Osteoblast (primary cell): ENCODE measurements around the gene CCDC154. TPM values are rescaled to one million over a fixed set of nuclear protein-coding genes. Genes with fewer than 3 reads are reported as not detected.

ENCODE experiments used
- DNase-seq: peaks from one replicate; pipeline ENCODE4 v3.0.0; 2011; ENCODE audit warnings: low spot score, mixed read lengths; ENCODE audit not compliant: insufficient read length; ENCODE audit errors: missing footprints
- H2AFZ ChIP-seq: 2 replicates; pipeline ENCODE4 v1.6.0; 2011; ENCODE audit warnings: mild to moderate bottlenecking, low read length
- H3K27ac ChIP-seq: 2 replicates; pipeline ENCODE4 v1.5.1; 2011; ENCODE audit warnings: mild to moderate bottlenecking, low read depth, low read length, moderate library complexity
- H3K27me3 ChIP-seq: 2 replicates; pipeline ENCODE4 v1.6.0; 2012; ENCODE audit warnings: mild to moderate bottlenecking, control low read depth, inconsistent platforms, low read length, moderate library complexity; ENCODE audit not compliant: insufficient read depth
- H3K36me3 ChIP-seq: 2 replicates; pipeline ENCODE4 v1.5.1; 2011; ENCODE audit warnings: mild to moderate bottlenecking, low read length, control low read depth, moderate library complexity; ENCODE audit not compliant: insufficient read depth
- H3K4me1 ChIP-seq: 2 replicates; pipeline ENCODE4 v1.5.1; 2011; ENCODE audit warnings: mild to moderate bottlenecking, low read length, control low read depth, moderate library complexity; ENCODE audit not compliant: insufficient read depth
- H3K4me2 ChIP-seq: 2 replicates; pipeline ENCODE4 v1.6.0; 2011; ENCODE audit warnings: mild to moderate bottlenecking, low read length; ENCODE audit not compliant: insufficient read depth
- H3K4me3 ChIP-seq: fragments of 200-600 bp; sonication (generic); 3 replicates; pipeline ENCODE4 v1.5.1; 2012; ENCODE audit warnings: mild to moderate bottlenecking, low read length, inconsistent platforms; ENCODE audit not compliant: insufficient read depth
- H3K79me2 ChIP-seq: 2 replicates; pipeline ENCODE4 v1.6.0; 2012; ENCODE audit warnings: mild to moderate bottlenecking, low read length, control low read depth, inconsistent platforms; ENCODE audit not compliant: insufficient read depth
- H3K9me3 ChIP-seq: 2 replicates; pipeline ENCODE4 v1.5.1; 2011; ENCODE audit warnings: low read depth, low read length, control low read depth
- H4K20me1 ChIP-seq: 2 replicates; pipeline ENCODE4 v1.6.0; 2012; ENCODE audit warnings: mild to moderate bottlenecking, low read length, control low read depth; ENCODE audit not compliant: insufficient read depth
- CTCF ChIP-seq: IDR thresholded peaks from 2 replicates; pipeline ENCODE4 v1.5.1; 2011; ENCODE audit warnings: mild to moderate bottlenecking, low read depth, low read length, moderate library complexity; ENCODE audit errors: extremely low read depth
- total RNA-seq: library from RNA; depleted of rRNA; stranded (reverse); fragments of >200 nt; gene quantifications from 2 replicates; pipeline ENCODE4 v1.2.3, GENCODE V29; 2012

Gene CCDC154
- total RNA-seq, 1 donor = 0.36 TPM

DNA sequence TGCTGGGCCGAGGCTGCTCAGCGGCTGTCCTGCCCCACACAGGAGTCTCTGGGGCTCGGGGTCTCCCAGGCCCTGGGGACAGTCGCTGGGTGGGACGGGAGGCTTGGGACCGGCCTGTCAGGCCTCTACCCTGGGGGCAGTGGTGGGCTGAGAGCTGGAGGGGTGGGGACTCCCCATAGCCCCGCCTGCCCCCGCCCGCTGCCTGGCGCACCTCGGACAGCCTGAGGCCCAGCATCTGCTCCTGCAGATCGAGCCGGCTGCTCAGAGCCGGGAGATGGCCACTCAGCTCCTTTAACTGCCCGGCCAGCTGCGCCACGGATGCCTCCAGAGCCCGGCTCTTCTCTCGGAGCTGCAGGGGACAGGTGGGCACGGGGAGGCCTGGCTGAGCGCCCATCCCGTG lies 6.8 kb downstream of the CCDC154 start:
- no peaks in the 10 kb centered on the region for H3K79me2 ChIP-seq
- no peaks in the 10 kb centered on the region for H4K20me1 ChIP-seq
- no peak overlapping the region for H3K27ac ChIP-seq
- no peaks in the 10 kb centered on the region for H3K36me3 ChIP-seq
- H3K4me2 ChIP-seq = no peak overlapping the region
- H3K4me3 ChIP-seq = no peak overlapping the region
- no peaks in the 10 kb centered on the region for H3K27me3 ChIP-seq
- DNase-seq = no peak
- H2AFZ ChIP-seq = no peak overlapping the region
- no peak for TF ChIP-seq CTCF
- no peaks in the 10 kb centered on the region for H3K4me1 ChIP-seq
- no peaks in the 10 kb centered on the region for H3K9me3 ChIP-seq

- Histone ChIP-seq H2AFZ (no peak overlapping the region), H3K36me3 (no peaks in the 10 kb centered on the region), H3K4me3 (no peak overlapping the region), H3K4me2 (no peak overlapping the region), H3K9me3 (no peaks in the 10 kb centered on the region), H3K79me2 (no peaks in the 10 kb centered on the region), H4K20me1 (no peaks in the 10 kb centered on the region), H3K27me3 (no peaks in the 10 kb centered on the region), H3K4me1 (no peaks in the 10 kb centered on the region), H3K27ac (no peak overlapping the region)
- no peak for DNase-seq
- TF ChIP-seq CTCF = no peak
Measured at GRCh38 chr16:1436731-1437355, 7.5 kb downstream of the CCDC154 start.

GRCh38 chr16:1435921-1436697 lies 8.2 kb downstream of the CCDC154 start:
- Histone ChIP-seq H3K9me3 (no peaks in the 10 kb centered on the region), H3K79me2 (no peaks in the 10 kb centered on the region), H3K4me1 (no peaks in the 10 kb centered on the region), H3K36me3 (no peaks in the 10 kb centered on the region), H2AFZ (no peak overlapping the region), H3K4me3 (no peak overlapping the region), H3K27ac (no peak overlapping the region), H3K4me2 (no peak overlapping the region), H4K20me1 (no peaks in the 10 kb centered on the region), H3K27me3 (no peaks in the 10 kb centered on the region)
- TF ChIP-seq CTCF = no peak
- no peak for DNase-seq
